NCI-H748 (cell line): Measurements from ENCODE around the gene NIM1K.
"Not testable (repeated sequence)": the region's sequence is repeated elsewhere in the genome, so short reads cannot be mapped to it uniquely, and the experiment has no call there.

Experiments
- DNase-seq: peaks from one replicate; lab custom pipeline; 2025; ENCODE audit not compliant: unreplicated experiment; lab: John Stamatoyannopoulos, UW

The NIM1K gene

DNA sequence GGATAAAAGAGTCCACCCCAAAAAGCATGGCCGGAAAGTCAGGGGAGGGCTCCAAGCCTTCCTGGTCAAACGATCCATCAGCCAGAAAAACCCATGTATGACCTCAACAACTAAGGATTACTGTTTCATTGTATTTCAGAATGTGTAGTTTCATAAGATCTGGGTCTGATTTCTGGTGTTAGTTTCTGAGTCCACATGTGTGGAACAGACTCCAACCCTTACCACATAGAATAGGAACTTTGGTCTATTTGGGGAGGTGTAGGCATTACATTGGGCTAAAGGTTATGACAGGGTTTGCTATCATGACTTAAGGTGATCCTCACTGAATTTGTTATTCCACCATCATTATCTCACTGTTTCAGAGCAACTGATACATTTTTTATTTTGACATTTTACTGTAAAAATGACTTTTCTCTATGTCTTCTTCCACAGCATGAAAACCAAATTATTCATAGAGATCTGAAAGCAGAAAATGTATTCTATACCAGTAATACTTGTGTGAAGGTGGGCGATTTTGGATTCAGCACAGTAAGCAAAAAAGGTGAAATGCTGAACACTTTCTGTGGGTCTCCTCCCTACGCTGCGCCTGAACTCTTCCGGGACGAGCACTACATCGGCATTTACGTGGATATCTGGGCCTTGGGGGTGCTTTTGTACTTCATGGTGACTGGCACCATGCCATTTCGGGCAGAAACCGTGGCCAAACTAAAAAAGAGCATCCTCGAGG lies 87.7 kb downstream of the NIM1K start:
- DNase-seq, result no peak

DNA sequence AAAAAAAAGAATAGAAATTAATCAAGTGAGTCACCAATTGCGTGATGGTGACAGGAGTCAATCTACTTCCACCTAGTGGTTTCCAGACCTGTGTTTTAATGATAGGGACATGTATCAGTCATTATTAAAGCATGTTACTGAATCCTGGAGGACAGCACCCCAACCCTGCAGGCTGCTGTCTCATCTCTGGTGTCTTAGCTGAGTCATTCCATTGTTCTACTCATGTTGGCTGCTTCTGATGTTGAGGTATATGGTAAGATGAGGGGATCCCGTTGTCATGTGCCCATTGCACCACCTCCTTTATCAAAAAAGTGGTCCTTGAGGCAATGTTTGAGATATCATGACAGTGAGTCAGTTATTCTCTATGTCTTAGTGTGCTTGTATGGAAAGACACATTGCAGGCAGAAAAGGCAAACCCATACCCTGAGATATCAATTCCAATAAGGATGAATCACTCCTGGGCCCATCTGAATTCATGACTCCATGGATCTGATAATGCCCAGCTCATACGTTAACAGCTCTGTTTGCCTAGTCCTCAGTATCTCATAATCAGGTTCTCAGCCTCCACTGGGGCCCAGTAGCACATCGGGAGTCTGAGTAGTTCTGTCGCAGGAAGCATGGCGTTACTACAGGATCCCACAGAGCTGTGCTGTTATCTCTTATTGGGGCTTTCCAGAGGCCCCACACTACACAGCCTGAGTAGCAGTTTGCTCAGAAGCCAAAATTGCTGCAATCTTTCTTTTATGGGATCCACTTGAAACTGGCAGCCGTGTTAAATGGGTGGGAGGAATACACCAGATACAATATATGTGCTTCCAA lies 90.0 kb downstream of the NIM1K start:
- no peak for DNase-seq

DNA sequence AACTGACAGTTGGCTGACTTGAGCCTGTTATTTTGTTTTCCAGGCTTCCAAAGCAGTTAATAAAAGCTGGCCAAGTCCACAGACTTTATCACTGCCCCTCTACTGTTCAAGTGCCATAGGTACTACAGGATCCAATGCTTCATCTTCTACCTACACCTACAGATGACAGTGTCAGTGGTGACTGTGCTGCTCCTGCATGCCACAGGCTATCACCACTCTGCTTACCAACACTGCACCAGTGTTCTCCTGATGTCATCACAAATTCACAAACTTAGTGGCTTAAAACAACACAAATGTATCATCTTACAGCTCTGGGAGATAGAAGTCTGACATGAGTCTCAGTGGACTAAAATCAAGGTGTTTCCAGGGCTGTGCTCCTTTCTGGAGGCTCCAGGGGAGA lies 94.6 kb downstream of the NIM1K start:
- DNase-seq, result no peak

GRCh38 chr5:43287493-43287892 lies 95.5 kb downstream of the NIM1K start:
- DNase-seq, result no peak

DNA sequence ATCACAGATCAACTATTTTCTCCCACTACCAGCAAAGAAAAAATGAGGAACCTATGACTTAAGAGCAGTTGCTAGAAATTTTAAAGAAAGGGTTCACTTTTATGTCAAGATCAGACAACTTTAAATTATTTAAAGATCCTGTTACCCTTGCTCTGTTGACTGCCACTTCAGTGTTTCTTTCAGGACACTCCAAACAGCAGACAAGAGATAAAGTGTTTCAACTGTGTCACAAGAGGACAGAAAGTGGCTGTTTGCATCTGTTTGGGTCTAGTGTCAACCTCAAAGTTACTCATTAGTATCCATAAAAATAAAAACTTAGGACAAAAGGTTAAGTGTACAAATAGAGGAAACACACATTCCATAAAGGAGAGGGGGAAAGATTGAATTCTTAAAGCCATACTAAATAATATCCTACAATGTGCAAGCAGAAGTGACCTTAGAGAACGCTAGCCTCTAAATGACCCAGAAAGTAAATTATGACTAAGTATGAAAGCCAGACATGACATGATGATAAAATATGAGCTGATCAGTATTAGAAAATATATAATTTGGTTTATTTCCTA lies 96.3 kb downstream of the NIM1K start:
- no peak for DNase-seq

GRCh38 chr5:43290726-43291125 lies 98.7 kb downstream of the NIM1K start:
- DNase-seq, result no peak

DNA sequence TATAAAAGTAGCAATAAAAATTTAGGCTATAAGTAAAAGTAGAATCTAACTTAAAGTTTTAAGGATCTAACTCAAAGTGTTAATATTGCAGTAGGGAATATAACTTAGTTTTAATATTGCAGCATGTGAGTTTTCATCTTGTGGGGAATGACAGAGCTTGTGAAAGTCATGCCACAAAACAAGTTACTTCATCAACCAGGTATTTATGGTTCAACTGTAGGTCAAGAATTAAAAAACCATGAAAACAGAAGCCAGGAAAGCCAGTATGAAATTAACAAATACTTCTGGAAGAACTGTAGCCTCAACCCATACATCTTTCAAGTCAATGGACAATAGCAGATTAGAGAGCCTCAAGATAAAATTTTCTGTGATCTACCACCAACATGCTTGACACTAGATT lies 102.2 kb downstream of the NIM1K start:
- DNase-seq, result no peak

DNA sequence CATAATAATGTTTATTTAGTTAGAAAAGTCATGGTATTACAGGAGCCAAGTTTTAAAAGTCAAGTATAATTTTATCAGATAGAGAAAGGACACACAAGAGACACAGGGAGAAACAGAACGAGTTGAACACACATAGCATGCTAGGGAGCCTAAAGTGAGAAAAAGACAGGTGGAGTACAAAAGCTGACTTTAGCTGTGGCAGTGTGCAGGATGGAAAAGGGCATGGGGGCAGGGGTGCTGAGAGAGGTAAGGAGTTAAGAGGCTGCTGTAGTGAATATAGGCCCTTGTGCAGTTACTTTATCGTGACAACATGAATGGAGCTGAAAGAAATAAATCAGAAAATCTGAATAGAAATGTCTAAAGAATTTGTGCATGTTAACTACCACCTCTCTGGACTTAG lies 103.2 kb downstream of the NIM1K start:
- no peak for DNase-seq

- DNase-seq, result no peak
These were observed 104.8 kb downstream of the NIM1K start for GRCh38 chr5:43296835-43297234.

GRCh38 chr5:43298443-43298842 lies 106.4 kb downstream of the NIM1K start:
- no peak for DNase-seq

- DNase-seq, result no peak
These were observed 108.1 kb downstream of the NIM1K start for GRCh38 chr5:43300112-43300511.

- no peak for DNase-seq
These were observed 109.6 kb downstream of the NIM1K start for GRCh38 chr5:43301653-43302091.

- DNase-seq, result no peak
These were observed 110.5 kb downstream of the NIM1K start for GRCh38 chr5:43302481-43302880.

- DNase-seq, result no peak
These were observed 111.2 kb downstream of the NIM1K start for GRCh38 chr5:43303242-43303641.

DNA sequence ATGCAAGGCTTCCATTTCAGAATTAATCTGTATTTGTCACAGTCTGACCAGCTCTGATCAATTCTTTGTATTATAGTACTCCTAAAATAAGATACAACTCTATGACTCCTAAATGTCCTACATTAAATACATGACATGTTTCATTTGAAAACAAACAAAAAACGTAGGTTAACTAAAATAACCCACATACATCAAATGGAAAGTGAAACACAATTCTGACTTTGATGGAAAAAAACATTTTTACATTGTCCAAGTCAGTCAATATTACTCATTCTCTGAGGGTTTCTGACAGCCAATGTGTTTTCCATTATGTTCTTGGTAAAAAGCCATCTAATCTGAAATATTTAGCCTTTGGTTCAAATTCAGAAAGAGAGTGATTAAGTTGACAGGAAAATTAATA lies 112.5 kb downstream of the NIM1K start:
- no peak for DNase-seq

- peak; percentile 79 for DNase-seq
These were observed 114.0 kb downstream of the NIM1K start for GRCh38 chr5:43305948-43306565.

- DNase-seq, result not testable (repeated sequence)
These were observed 114.9 kb downstream of the NIM1K start for GRCh38 chr5:43306954-43307353.

- no peak for DNase-seq
These were observed 117.1 kb downstream of the NIM1K start for GRCh38 chr5:43309122-43309521.

GRCh38 chr5:43309637-43310036 lies 117.6 kb downstream of the NIM1K start:
- peak; percentile 41 for DNase-seq

DNA sequence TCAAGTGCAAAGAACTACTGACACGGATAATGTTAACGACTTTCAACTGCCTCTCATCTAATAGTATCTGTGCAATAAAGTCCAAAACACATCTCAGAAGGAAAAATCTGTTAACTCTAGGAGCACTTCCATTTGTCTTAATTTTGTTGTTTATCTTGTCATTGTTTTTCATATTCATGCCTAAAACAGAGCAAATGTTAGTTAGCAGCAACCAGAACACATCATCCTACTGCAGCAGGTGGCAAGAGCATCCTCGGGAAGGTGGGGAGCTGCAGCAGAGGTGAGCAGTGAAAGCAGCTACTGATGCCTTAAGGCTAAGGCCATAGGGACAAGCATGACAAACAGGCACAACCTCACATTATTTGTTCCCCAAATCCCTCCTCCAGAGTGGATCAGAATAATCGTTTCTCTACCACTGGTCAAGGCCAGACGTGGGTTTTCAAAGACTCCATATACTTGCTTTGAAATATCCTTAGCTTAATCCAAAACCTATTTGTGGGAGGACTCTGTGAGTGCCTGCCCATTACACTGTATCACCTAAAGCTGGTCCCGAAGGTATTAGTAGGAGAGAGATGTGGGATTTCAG lies 120.1 kb downstream of the NIM1K start:
- peak; percentile 76 for DNase-seq

DNA sequence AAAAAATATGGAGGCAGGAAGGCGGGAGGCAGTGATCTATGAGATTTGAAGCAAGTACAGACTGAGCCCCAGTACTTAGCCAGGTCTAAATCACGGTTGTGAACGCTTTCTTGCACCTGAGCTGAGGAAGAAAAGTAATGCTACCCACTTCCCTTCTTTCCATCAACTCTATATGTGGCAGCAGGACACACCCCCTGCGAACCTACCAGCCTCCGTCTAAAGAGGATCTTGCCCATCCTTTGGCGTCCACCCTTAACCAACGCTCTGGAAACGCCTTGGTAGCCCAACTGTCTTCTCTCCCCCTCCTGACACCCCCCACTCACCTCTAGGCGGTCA lies 120.6 kb downstream of the NIM1K start:
- peak; percentile 91 for DNase-seq
